Coronary artery (tissue), 2 donors: ENCODE data around the gene PRAMEF7.
"Not testable (repeated sequence)": the region's sequence is repeated elsewhere in the genome, so short reads cannot be mapped to it uniquely, and the experiment has no call there.

Experiments
- DNase-seq: peaks from one replicate; pipeline ENCODE4 v3.0.0-alpha.2; 2017; ENCODE audit warnings: low spot score
- H3K27ac ChIP-seq, 2 donors: fragments of 200-600 bp; sonication (generic); one replicate each; pipeline ENCODE4 v1.5.1; 2016 to 2019
- H3K4me3 ChIP-seq: fragments of 200-600 bp; sonication (generic); 2 replicates; pipeline ENCODE4 v1.5.1; 2016; ENCODE audit warnings: mild to moderate bottlenecking, moderate library complexity

PRAMEF7 gene

GRCh38 chr1:12916310-12916709 is at the start of gene PRAMEF7:
Gene PRAMEF7 (plus strand): TSS chr1:12916610. CDS start chr1:12917693, 1,083 bp downstream.
- not testable (repeated sequence) for H3K27ac ChIP-seq, DNase-seq, H3K4me3 ChIP-seq

- DNase-seq, H3K4me3 ChIP-seq, H3K27ac ChIP-seq: not testable (repeated sequence)
Measured at GRCh38 chr1:12878453-12878852, 38.0 kb upstream of the PRAMEF7 start.

GRCh38 chr1:12886101-12886500 is 30.3 kb upstream of the PRAMEF7 start, which contains the start of gene PRAMEF4:
Gene PRAMEF4 (minus strand): TSS chr1:12886201. CDS start chr1:12883394, 2,807 bp downstream.
- H3K4me3 ChIP-seq, DNase-seq, H3K27ac ChIP-seq: not testable (repeated sequence)

- not testable (repeated sequence) for DNase-seq, H3K27ac ChIP-seq, H3K4me3 ChIP-seq
Measured at GRCh38 chr1:12898170-12898569, 18.2 kb upstream of the PRAMEF7 start, which contains the start of gene PRAMEF10. Gene PRAMEF10 (minus strand): TSS chr1:12898270. CDS start chr1:12895847, 2,423 bp downstream.

- not testable (repeated sequence) for H3K27ac ChIP-seq, DNase-seq, H3K4me3 ChIP-seq
Measured at GRCh38 chr1:12899186-12899585, 17.2 kb upstream of the PRAMEF7 start.

- not testable (repeated sequence) for H3K4me3 ChIP-seq, H3K27ac ChIP-seq, DNase-seq
Measured at GRCh38 chr1:12903793-12904572, 12.4 kb upstream of the PRAMEF7 start.

GRCh38 chr1:12921749-12922148 is 5.3 kb downstream of the PRAMEF7 start:
- DNase-seq, H3K27ac ChIP-seq, H3K4me3 ChIP-seq: not testable (repeated sequence)

GRCh38 chr1:12924368-12924767 is 8.0 kb downstream of the PRAMEF7 start:
- not testable (repeated sequence) for DNase-seq, H3K4me3 ChIP-seq

GRCh38 chr1:12947480-12947879 is 31.1 kb downstream of the PRAMEF7 start, which contains the start of gene PRAMEF6:
Gene PRAMEF6 (minus strand): TSS chr1:12947580. CDS start chr1:12942518, 5,062 bp downstream.
- DNase-seq, H3K27ac ChIP-seq, H3K4me3 ChIP-seq: not testable (repeated sequence)

More at GRCh38 chr1:12924368-12924767, 8.0 kb downstream of the PRAMEF7 start:
- H3K27ac ChIP-seq, result not testable (repeated sequence)
